Measurements from ENCODE around the gene DHX38.

The DHX38 gene

DNA sequence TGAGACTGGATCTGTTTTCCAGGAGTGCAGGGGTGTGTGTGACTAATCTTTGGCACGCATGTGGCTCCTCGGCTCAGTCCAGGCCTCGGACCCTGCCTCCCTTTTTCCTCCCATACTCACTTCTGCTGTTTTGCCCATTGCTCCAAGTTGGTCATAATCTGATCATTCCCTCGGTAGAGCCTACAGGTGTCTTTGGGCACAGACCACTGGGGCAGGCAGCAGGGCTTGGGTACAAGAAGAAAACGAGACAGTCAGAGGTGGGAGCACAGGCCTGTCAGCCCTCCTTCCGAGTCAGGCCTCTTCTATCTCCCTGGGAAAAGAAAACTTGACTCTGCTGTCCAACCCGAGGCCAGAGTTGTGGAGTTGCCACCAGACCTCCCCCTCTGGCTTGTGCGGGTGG, 29.8 kb downstream of the DHX38 start:
- no peak for DNase-seq

DNA sequence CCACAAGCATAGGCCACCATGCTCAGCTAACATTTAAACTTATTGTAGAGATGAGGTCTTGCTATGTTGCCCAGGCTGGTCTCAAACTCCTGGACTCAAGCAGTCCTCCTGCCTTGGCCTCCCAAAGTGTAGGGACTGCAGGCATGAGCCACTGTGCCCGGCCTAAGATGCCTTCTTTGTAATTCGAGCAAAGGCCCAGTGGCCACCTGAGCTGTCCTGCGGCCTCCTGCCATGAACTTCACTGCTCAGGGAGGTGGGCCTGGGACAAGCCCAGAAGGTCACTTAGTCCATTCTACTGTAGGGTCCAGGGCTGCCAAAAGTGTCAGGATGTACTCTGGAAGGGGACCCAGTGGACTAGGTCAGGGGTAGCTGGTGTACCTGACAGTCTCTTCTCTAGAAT, 30.5 kb downstream of the DHX38 start:
- DNase-seq = no peak

DNA sequence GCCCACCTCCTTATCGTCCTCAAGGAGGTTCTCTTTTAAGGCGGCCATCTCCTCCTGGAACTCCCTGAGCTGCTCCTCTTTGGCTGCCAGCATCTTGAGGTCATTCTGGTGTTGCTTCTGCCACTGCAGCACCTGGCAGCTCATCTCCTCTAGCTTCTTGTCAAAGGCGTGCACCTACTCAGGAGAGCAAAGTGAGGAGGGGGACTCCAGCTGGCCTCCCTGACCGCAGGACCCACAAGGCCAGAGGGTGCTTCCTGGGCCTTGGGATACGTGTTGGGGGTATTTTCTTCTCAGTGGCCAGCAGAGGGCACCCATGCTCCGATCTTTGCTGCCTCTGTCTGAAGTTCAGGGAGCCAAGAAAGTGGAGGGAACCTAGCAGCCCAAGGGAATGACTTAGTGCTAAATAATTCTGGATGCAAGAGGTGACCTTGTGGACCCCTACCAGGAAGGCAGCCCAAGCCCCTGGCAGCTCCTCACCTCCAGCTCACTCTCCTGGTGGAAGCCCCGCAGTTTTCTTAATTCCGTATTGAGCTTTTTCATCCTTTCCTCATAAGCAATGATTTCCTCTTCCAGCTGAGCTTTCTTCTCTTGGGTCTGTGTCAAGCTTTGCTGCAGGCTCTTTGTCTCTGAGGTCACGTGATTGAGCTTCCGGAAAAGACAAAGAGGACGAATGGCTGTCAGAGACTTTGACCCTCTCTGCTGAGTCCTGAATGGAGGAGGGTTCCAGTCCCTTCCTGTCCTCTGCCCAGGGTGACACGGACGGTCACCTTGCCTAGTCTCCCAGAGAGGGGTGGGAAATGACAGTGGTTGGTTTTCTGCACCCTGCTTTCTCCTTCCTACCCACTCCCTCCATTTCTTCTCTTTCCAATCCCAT, 31.4 kb downstream of the DHX38 start:
- DNase-seq = peak; percentile 58

DNA sequence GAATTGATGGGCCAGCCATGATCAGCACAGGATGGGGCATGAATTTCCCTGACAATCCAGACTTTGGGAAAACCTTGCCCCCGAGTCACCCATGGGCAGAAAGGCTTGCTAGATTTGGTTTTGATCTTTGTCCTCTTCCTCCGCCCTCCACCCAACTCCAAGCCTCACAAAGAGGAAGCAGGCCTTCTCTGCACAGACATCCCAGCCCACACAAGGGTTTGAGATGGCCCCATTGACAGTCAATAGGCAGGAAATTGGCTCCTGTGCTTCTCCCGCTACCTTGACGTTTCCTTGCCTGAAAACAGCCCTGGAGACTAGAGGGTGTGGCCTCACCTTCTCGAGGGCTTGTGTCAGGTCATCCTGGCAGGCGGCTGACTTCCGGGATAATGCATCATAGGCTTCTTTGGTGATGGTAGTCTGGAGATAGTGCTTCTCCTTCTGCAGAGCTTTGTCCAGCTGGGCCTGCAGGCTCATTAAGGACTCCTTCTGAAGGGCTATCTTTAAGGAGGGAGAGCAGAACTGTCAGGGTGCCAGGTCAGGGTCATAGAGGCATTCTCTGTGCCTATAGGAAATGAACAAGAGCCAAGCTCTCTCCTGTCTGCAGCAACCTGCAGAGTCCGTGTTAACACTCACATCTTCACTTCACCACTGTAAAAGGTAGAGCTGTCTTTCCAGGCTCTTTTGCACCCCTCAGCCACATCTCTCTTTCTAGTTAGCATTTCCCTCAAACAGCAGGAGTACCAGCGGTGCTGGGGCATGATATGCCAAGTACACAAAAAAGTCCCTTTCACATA, 32.2 kb downstream of the DHX38 start:
- DNase-seq = no peak

DNA sequence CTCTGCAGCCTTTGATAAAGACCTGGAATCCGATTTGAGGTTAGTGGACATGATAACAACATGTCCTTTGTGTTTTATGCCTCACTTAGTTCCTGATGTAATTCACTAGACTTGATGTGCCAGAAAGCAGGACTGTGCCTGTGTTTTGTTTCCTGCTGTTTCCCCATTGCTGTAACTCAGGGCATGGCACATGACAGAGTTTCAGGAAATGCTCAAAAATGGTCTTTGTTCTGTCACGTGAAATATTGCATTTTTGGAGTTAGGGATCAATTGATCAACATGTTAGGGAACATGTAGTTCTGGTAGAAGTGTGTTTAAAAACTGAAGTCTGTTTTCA, 32.8 kb downstream of the DHX38 start:
- no peak for DNase-seq

DNA sequence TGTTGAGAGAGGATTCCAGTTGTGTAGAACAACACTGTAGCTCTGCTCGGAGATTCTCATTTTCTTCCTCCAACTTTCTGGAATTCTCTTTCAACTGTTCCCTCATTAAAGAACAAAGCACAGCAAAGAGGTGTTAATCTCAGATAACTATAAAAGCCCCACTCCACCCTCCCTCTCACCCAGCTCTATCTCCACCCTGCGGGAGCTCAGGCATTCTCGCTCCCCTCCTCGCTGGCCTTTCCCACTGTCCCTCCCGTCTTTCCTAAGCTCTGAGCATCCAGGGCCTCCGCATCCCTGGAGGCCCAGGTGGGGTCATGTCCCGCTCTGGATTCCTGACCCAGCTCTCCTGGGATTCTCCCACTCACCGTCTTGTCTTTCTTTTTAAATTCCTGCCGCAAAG, 35.1 kb downstream of the DHX38 start:
- DNase-seq = no peak

DNA sequence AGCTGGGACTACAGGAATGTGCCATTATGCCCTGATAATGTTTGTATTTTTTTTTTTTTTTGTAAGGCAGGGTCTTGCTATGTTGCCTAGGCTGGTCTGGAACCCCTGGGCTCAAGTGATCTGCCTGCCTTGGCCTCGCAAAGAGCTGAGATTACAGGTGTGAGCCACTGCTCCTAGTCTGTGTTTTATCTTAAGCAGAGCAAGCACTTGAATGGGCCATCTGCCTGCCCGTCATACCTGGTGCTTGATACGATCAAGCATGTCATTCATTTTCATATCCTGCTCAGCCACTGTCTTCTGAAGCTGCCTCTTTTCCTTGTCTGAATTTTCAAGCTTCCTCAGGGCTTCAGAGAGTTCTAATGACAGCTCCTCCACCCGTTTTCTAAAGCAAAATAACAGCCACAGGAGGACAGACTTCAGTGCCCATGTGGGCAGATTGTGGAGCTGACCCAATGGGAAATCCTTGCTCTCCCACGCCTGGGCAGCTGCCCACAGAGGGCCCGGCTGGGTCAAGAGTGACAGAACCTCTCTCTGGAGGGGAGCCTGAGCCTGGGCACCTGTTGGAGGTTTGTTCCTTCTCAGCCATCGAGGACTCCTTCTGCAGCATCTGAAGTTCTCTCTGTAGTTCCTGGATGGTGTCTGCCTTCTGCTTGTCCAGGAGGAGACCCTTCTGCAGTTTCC, 36.5 kb downstream of the DHX38 start:
- no peak for DNase-seq

DNA sequence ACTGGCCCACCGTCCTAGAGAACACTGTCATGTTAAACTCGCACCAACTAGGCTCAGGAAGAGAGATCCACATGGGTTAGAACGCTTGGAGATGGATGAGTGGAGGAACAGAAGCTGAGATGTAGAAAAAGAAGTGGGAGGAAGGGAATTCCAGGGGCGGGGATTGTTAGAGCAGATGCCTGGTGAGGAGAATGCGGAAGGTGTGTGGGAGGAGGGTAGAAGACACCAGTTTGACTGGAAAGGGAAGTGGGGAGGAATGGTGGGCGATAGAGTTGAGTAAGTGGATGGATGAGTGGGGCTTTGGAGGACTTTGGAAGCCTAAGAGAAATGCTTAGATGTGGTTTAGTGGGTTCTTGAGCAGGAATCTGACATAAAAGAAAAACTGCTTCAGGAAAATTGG, 37.4 kb downstream of the DHX38 start:
- DNase-seq = no peak

DNA sequence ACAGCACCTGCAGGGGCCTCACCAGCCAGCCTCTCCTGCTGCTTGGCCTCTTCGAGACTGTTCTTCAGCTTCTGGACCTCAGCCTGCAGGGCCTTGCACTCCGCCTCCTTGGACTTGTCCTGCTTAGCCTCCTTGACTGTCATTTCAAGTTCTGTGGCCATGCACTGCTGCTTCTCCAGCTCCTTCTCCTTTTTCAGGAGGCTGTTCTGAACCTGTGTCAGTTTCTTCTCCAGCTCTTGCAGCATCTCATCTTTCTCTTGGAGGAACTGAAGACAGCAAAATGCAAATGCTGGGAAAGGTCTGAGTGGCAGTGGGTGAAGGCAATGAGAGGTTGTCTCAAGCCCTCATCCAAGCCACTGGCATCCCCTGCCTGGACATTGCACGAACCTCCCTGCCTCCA, 39.1 kb downstream of the DHX38 start:
- DNase-seq = no peak

DNA sequence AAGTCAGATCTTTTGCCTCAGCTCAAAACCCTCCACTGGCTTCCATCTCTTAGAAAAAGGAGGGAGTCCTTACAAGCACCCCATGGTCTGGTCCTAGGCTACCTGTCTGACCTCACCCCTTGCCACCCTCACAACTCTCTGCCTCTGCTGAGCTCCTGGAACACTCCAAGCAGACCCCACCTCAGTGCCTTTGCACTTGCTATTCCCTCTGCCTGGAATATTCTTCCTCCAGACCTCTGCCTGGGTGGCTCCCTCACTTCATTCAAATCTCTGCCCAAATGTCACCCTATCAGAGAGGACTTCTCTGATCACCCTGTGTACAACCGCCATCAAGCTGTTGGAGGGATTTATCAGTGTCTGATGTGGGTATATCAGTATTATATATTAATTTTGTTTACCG, 40.9 kb downstream of the DHX38 start:
- no peak for DNase-seq

DNA sequence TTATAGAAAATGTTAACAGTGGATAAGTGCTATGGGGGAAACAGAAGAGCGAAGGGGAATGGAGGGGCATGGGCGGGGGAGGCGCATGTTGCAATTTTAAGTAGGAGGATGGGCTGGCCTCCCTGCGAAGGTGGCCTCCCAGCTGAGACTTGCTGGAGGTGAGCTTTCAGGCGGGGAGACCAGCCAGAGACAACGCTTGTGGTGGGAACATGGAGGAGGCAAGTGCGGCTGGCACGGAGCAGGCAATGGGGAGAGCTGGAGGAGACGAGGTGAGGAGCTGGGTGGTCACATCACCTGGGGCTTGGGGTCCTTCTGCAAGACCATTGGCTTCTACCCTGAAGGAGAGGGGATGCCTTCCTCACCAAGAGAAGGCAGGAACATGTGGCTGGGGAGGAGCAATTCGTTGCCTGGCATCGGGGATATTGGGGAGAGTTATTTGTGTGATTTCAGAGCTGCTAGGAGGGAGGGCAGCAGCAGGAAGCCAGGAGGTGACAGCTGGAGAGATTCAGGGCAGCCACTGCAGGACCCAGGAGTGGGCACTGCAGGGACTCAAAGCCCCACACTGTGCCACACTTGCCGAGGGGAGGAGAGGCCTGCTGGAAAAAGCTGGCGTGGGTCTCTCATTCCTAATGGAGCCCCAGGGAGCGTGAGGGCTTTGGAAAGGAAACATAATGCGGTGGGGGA, 43.9 kb downstream of the DHX38 start:
- peak; percentile 23 for DNase-seq

DNA sequence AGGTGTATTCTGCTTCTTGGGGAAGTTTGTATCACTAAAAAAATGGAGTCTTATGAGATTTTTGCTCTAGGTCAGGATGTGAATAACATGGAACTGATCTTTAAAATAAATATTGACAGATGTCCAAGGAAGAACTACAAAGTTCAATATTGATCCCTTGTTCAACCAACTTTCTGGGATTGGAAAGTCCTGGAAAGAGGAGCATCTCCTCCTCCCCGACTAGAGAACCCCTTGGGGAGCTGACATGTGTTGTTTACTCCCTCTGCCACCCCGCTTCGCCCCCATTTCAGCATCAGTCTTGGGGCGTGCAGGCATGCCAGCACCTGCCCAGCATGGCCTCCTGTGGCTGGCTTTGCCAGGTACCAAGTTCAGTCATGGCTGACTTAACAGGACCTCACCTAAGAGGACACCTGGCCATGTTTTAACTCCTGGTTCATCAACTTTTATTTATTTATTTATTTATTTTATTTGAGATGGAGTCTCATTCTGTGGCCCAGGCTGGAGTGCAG, 44.5 kb downstream of the DHX38 start:
- DNase-seq = no peak

DNA sequence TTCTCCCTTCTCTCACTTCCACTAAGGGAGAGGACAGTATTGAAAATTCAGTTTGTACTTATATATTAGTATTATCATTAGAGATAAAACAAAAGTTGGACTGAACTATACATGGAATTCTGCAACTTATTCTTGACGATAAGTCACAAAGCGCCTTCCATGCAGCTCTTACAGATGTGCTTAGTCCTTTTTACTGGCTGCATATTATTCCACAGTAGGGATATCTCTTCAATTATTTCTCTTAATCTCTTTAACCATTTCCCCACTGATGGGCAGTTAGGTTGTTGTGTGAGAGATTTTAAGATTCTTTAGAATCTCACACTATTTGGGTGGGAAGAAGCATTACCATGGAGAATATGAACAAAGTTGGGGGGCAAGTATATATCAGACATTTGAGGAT, 46.3 kb downstream of the DHX38 start:
- DNase-seq = no peak

DNA sequence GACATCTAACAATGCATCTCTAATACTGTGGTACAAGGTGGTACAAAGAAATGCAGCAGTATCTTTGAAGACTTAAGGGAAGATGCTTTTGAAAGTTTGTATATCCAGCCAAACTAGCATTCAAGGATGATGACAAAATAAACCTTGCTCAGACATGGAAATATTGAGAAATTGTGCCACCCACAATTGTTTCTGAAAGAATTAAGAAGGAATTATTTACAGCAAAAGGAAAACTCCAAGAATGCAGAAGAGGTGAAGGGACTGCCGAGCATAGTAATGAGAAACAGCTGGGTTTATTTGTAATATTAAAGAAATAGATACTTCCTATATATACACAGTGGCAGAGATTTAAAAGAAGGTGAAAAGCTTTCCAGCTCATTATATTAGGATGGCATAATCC, 48.8 kb downstream of the DHX38 start:
- no peak for DNase-seq

DNA sequence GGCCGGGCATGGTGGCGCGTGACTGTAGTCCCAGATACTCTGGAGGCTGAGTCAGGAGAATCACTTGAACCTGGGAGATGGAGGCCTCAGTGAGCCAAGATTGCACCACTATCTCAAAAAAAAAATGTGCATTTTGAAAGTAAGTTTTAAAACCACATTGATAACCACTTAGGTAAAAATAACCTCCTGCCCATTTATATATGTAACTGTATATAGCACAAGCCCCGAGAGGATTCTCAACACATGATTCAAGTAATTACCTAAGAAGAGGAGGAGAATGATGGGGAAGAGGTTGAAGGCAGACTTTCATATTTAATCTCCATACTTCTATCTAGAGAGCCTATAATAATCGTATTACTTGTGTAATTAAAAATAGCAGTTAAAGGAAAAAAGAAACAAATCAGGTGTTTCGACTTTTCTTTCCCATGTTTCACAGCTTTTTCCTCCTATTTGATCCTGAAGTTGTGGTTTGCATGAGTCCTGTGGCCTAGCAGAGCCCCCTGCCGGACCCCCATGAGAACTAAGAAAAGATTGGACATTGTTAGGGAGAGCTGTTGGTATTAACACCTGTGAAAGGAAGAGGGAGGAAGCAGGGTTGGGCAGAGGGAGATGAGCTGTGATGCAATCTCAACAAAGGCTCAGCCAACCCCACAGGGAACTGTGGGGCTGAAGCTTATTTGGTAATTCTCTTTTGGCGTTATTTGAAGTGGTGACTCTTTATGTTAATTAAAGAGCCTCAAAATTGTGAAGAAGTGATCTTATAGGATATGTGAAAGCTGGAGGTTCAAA, 56.2 kb downstream of the DHX38 start:
- DNase-seq = no peak

DNA sequence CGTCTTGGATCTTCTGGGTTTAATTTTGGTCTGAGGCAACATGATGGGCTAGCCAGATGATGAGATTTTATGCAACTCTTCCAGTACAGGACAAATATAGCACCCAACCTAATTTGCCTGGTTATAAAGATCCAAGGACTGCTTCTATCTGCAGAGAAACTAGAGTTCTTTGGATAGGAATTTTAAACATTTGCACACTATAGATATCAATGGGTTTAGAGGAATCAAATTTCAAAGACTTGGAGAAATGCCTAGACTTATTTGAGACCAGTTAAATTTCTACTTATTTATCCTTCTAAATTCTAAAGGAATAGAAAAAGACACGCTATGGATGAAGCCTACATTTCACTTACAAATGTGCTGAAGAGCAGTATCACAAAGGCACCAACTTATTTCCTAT, 65.7 kb downstream of the DHX38 start:
- no peak for DNase-seq

DNA sequence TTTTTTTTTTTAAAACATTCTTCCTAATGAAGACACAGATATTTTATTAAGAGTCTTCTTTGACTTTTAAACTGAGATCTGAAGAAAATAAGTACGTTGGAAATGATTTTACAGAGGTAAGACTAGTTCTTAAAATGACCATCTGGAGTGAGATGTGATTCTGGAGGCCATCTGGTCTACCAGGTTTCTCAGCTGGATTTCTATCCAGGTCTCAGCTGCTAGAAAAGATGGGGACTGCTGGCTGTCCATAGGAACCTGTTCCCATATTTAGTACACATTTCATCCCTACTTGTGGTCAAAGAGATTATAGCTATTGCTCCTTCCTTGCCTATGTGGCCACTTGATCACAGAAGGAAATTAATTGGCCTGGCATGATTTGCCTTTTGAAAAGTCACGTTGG, 66.2 kb downstream of the DHX38 start:
- DNase-seq = peak; percentile 20

DNA sequence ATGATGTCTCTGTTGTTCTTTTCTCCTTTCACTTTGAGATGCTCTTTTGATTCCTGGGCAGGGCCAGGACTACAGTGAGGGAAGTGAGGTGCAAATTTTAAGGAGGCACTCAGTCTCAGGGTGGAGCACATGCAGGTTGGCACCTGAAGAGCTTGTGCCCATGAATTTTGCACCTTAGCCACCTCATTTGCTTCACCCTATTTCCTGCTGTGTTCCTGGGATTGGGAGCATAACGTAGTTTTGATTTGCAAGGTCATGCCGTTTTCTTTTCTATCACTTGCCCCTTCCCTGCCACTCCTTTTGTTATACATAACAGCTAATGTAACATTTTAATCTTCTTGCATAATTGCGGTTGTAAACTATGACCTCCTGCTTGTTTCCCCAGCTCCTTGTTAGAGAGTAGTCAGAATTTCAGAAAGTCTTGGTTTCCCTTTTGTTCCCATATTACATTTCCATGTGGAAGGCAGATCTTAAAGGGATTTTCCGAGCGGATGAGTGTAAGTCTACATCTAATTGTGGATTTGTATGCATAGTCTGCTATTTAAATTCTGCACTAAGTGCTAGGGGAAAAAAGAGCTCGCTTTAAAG, 68.6 kb downstream of the DHX38 start:
- peak; percentile 65 for DNase-seq
